NCI-H187 (cell line): ENCODE measurements around the gene IL17REL.

Source experiments
- DNase-seq, 2 experiments: peaks; one replicate each; lab custom pipeline; 2025; lab: John Stamatoyannopoulos, UW

The IL17REL gene

DNA sequence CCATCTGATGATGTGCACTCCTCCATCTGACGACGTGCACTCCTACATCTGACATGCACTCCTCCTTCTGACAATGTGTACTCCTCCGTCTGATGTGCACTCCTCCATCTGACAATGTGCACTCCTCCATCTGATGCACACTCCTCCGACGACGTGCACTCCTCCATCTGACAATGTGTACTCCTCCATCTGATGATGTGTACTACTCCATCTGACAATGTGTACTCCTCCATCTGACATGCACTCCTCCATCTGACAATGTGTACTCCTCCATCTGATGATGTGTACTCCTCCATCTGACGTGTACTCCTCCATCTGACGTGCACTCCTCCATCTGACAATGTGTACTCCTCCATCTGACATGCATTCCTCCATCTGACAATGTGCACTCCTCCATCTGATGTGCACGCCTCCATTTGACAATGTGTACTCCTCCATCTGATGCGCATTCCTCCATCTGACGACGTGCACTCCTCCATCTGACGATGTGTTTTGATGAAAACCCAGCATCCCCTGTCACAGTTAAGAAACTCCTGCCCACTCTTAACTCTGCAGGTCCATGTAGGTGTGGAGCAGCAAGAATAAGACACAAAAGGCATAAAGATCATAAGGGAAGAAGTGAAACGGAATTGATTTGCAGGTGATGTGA is 9.7 kb upstream of the IL17REL start:
- no peak for DNase-seq

DNA sequence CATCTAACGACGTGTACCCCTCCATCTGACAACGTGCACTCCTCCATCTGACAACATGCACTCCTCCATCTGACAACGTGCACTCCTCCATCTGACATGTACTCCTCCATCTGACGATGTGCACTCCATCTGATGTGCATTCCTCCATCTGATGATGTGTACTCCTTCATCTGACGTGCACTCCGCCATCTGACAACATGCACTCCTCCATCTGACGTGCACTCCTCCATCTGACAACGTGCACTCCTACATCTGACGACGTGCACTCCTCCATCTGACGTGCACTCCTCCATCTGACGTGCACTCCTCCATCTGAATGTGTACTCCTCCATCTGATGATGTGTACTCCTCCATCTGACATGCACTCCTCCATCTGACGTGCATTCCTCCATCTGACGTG is 8.0 kb upstream of the IL17REL start:
- no peak for DNase-seq

DNA sequence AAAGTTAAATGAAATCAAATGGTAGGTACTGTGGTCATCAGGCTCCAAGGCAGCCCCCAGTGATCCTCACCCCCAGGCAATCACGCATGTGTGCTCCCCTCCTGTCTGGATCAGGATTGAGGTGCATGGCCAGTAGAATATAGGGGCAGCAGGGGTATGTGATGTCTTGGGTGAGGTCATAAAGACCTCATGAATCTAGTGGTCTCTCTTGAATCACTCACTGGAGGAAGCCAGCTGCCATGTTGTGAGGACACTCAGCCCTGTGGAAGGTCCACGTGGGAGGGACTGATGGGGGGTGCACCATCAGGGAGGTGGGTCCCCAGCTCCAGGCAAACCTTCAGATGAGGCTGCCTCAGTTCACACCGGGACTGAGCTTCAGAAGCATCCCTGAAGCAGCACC is 6.8 kb upstream of the IL17REL start:
- no peak for DNase-seq

DNA sequence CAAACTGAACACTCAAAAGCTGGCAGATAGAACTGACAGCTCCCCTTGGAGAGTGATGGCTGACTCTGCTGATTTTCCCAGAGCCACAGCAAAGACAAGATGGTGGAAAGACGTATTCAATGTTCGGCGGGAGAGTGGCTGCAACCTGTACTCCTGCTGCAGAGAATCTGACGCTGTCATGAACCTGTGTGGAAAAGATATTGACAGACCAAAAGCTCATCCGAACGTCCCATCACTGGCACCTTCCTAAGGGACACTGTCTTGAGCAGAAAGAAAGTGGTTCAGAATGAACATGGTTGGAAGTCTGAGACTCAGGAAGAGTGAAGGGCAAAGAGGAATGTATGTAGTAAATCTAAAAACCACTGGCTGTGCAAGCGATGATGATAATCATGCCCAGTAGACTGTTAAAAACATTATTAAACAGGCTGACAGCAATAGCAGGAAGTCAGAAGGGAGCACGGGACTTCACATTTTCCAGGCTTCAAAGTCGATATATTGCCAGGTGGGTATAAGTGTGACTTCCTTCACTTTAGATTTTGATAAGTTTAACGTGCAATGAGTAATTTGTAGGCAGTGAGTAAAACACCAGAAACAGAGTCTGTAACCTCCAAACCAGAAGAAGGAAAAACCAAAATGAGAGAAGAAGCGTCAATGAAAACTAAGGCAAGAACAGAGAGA is 6.2 kb upstream of the IL17REL start:
- no peak for DNase-seq

DNA sequence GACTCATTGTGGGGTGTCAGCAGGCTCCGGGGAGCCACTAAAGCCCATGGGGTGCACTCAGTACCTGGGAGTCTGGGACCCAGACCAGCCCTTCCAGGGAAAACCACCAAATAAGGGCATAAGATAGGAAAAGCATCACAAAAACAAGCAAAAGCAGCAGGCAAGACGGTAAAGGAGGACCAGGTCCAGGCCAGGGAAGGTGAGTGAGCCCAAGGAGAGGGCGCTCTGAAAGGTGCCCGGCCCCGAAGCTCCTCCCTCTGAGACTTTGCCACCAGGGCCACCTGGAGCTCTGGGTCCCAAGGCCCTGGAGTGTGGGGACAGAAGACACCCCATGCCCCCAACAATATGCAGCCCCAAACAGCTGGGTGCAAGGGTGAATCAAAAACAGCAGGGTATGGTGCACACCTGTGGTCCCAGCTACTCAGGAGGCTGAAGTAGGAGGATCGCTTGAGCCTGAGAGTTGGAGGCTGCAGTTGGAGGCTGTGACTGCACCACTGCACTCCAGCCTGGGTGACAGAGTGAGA is 5.2 kb upstream of the IL17REL start:
- DNase-seq = no peak

DNA sequence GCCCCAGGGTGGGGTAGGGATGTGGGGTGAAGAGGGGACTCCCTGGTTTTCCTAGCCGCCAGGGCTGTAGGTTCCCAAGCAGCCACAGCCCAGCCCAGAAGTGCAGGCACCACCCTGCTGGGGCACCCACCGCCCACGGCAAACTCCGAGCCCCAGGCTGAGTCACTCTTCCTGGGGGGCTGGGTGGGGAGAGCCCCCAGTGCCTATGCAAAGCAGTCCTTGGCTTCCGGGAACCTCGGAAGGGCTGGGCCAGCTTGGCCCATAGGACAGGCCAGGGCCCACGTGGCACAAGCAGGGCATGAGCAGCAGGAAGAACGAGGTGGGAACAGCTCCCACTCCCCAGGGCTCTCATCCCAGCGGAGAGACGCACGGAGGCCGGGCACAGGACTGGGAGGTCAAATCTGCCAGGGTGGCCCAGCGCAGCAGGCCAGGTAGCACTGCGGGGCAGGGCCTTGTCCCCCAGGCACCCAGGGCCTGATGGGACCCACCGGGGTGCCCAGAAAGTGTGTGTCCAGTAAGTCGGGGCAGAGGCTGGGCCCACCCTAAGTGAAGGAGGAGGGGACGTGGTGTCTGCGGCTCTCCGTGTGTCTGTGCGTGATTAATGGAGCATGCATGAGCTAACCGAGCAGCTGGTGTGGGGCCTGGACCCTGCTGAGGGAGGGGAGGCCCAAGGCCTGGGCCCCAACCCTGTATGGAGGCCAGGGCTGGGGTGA is 4.6 kb upstream of the IL17REL start:
- no peak for DNase-seq

DNA sequence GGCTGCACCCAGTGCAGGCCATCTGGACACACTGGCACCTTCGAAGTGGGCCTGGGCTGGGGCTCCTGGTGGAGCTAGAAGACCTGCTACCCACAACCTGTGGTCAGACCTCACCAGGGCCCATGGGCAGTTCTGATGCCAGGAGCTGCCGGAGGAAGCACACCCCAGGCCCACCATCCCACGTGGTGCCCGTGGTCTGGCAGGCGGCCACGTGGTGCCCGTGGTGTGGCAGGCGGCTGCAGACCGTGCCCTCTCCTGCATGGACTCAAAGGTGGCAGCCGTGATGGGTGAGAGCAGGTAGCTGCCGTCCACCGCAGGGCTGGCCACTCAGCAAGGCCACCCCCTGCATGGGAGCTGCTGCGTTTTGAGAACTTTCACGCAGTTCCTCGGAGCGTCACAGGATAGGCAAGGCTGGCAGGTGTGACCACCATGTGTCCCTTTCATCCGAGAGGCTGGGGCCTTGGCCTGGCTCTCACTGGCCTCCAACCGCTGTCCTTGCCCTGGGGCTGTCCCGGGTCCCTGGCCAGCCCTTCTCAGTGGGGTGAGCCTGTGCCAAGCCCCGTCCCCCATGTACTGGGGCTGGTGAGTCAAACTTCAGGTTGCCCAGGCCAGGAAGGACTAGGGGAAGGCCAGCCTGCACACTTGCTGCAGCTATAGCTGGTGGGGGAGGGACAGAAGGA is 3.9 kb upstream of the IL17REL start:
- DNase-seq = no peak

DNA sequence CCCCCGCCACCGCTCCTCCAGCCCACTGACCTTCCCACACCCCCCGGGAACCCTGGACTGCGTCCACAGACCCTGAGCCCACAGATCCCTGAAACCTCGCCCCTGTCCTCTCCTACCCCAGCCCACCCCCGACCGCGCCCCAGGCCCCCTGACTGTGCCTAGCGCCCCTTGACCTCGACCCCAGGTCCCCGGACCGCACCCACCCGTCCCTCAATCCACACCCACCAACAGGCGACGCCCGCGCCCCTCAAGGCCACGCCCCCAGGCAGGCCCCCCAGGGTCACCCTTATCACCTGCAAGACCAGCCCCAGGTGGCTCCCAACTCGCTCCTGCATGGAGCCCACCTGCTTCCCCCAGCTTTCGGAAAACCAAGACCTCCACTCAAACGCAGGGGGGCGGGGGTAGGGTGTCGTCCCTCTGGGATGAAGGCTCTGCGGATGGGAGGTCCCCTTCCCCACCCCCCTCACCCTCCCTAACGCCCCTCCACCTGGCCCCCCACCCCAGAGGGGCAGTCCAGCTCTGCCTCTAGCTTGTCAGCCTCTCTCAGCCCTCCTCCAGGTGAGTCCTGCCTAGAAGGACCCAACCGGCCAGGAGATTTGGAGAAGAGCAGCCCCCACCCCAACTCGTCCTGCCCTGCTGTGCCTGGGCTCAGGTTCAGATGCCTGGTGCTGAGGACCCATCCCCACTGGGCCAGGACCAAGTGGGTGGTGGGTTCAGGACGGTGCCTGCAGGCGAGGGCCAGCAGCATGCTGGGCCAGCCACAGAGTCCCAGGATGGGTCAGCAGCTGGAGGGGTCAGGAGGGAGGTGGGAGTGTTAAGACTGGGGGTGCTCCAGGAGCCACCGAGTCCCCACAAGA is 3.1 kb upstream of the IL17REL start:
- no peak for DNase-seq

DNA sequence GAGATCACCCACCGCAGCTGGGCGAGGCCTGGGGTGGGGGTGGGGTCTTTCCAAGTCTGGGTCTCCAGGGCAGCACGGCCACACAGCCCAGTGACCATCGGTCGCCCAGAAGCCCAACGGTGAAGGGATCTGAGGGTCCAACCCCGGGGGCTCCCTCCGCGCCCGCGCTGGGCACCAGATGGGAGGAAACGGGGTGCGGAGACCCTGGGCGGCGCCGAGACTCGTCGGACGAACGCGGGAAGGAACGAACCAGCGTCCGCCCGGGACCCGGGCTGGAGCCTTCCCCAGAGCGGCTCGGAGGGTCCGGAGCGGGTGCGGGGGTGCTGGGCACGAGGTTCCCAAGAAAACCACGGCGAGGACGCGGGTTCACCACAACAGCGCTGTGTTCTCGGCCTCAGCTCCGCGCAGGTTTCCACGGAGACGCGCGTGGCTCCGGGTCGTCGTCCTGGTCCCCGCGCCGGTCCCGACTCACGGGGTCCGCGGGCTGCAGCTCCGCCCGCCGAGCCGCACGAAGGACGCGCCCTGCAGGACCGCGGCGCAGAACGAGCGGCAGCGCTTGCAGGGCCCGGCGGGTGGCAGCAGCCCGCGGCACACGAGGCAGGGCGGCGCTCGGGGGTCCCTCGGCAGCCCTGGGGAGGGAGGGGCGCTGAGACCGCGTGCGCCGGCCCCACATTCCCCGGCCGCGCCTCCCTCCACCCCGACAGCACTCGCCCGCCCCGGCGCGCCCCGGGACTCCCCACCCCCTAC is 2.3 kb upstream of the IL17REL start:
- DNase-seq = no peak

DNA sequence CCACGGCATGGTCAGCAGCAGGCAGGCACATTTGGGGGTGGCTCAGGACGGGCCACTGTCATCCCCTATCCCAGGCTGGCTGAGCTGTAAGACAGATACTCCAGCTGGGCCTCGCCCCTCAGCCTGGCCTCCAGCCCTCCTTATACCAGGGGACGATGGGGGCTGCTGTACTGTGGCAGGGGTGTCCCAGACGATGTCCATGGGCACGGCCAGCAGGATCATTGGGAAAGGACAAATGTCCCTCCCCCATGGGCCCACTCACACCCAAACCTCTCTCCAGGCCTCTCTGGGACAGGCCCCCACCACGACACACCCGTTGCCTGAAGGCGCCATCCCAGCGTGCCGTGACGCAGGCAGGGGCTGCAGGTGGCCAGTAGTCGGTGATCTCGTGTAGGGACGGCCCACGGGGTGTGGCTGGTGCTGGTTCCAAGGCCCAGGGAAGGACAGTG is 1.5 kb upstream of the IL17REL start:
- DNase-seq = no peak

DNA sequence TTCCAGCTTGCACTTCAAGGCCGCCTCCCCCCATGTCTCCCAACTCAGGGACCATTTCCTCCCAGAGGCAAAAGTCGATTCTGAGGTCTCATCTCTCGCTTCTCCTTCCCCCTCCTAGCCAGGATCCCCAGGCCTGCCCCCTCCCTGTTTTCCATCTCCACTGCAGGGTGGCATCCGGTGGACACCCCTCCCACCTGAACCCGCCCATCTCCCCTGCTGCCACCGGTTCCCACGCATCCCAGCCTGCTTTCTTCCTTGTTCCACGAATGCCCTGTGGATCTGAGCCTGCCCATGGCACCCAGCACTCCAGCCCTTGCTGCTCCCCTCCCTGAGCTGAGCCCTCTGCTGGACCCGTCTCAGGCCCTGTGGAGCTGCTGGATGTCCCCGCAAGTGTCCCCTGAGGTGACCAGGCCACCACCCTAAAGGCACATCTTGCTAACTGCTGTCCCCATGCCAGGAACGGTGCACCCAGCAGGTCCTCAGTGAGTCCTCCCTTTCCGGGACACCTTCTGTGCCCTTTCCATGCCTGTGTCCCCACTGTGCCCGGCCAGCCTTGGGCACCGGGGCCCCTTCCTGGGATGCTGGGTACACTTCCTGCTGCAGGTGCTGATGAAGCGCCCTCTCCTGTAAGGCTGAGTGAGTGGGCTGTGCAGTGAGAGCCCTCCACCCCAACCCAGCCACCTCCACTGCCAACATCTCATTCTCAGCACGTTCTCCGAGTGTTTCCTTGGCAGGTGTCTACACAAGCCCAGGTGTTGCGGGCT is 936 bp downstream of the IL17REL start:
- DNase-seq = no peak

DNA sequence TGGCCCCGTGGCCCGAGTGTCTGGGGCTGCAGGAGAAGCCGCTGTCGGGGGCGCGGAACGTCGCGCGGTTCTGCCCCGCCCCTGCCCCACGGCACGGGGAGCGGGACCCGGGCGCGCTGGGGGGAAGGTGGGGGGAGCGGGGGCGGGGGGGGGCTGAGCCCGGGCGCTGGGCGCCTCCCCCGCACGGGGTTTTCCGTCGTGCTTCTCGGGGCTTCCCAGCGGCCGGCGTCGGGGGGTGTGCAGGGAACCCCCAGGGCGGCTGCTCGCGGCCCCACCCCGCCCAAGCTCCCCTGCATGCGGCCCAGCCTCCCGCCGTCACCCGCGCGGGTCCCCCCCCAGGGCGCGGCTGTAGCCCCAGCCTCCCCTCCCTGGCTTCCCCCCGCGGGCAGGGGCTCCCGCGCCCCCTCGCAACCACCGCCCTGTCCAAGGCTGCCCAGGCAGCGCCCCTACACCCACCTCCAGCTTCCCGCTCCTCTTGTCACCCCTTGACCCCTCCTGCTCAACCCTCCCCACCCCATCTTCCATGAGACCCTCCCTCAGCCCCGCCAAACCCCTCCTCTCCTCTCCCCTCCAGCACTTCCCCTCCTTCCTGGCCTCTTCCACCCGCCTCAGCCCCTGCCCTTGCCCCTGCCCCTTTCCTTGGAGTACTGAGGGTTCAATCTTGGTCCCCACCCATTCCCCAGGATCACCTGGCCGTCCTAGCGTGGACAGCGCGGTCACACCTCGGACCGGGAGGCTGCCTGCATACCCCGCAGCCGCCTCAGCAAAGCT is 1.7 kb downstream of the IL17REL start:
- DNase-seq = no peak

DNA sequence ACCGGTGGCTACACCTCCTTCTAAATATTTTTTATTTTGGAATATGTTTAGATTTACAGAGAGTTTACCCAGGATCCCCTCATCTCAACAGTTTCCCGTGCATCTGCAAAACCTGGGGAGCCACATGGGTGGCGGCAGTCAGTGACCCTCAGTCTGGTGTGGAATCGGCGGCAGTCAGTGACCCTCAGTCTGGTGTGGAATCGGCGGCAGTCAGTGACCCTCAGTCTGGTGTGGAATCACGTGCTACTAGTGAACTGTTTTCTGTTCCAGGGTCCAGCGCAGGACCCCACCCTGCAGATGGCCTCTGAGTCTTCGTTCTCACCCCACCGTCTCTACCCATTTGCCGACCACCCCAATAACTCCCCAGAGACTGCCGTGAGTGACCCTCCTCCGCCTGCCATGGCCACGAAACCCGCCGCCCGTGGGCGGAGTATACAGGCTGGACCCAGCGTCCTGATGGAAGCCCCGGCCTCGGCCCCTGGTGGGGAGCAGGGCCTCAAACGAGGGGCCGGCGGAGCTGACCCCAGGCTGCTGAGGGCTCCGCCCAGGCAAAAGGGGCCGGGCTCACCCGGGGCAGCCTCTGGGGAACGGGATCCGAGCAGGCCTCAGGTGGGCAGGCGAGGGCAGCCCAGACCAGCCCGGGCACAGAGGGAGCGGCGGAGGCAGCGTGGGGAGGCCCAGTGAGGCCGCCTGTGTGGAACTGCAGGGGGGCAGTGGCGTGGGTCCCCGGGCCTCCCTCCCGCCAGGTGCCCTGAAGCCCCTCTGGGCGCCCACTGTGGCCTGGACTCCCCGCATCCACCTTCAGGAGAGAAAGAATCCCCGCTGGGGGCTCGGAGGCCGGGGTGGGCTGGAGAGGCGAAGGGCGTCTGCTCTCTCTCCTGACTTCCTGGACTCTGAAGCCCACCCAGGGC is 2.5 kb downstream of the IL17REL start:
- DNase-seq = no peak

DNA sequence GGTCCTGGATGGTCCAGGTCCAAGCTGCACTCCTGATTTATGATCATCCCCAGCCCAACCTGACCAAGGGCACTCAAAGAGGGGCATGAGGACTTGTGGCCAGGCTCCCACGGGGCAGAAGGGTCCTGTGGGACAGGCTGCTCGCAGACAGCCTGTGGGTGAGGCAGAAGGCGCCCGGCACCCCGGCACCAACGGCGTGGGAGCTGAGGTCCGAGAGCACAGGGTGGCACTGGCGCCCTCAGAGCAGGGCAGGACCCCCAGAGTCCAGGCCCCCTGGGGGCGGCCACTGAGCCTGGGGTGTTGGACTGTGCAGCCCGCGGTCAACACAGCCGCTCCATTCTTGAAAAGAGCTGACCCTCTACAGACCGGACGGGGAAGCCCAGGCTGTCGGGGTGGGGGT is 3.3 kb downstream of the IL17REL start:
- no peak for DNase-seq

DNA sequence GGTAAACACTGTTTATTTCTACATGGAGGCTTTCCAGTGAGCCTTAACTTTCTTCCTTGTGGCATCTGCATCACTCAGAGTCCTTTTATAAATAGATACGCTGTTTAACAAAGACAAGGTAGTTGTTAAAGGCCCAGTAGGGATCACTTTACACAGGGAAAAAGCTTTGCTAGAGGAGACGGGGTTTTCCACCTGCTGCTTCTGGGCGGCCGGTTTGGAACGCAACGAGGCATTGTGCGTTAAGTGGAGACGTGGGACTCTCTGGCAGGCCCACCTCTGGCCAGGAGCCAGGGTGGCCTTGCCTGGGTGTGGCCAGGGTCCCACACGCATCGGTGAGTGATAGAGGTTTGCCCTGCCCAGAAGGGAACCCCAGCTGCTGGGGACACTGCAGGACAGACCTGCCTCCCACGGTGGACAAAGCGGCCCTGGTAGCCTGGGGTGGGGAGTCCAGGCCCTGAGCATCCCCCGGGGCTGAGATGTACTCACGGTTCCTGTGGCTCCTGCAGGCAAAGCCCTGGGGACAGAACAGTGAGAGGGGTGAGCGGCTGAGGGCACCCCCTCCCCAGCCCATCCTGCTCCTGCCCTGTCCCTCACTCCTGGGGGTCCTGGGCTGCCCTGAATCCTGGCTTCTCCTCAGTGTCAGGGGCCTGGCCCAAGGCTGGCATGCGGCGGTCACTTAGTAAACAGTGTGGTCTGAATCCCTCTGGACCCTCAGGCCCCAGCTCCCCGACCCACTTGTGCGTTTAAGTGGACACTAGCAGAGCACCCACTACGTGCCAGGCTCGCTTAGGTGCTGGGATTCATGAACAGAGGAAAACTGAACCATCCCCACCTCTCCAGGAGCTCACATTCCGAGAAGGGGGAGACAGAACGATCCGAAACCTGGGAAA is 4.2 kb downstream of the IL17REL start:
- DNase-seq = peak in 1 of 2 experiments; percentile 1

DNA sequence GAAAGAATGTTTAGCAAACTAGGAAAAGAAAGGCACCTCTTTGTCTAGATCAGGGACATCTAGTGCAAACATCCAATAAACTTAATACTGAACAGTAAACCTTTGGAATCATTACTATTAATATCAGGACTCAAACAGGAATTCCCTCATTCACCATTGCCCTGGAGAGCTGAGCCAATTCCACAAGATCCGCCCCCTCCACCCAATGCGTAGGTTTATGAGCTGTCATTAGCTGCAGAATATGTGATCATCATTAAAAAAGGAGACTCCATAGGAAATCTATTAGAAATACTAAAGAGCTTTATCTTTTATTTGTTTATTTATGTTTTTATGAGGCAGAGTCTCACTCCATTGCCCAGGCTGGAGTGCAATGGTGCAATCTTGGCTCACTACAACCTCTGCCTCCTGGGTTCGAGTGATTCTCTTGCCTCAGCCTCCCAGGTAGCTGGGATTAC is 5.5 kb downstream of the IL17REL start:
- DNase-seq = no peak

DNA sequence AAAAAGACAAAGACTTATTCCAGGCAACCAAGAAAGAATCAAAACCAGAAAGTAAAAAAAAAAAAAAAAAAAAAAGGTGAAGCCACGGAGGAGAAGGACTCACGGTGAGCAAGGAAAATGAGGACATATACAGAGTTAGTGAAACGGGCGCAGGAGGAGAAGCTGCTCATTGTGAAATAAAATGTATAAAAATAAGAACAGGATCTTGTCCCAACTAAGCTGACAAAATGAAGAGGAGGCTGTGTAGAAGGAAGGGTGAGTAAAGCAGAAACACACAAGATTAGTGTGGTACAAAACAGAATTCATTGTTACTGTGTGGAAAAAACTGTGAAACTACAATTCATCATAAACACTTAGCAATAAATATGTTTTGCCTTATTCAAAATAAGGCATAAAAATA is 7.6 kb downstream of the IL17REL start:
- no peak for DNase-seq
